Esophagus squamous epithelium (tissue), 5 donors: ENCODE measurements around the gene ARHGEF28. TPM values are rescaled to one million over a fixed set of nuclear protein-coding genes. Genes with fewer than 3 reads are reported as not detected.

ENCODE experiments used
- DNase-seq: peaks from one replicate; lab custom pipeline; 2025; lab: John Stamatoyannopoulos, UW
- H3K27ac ChIP-seq, 4 donors: fragments of 200-600 bp; sonication (generic); one replicate each; pipeline ENCODE4 v1.5.1; 2016 to 2019; ENCODE audit warnings: mild to moderate bottlenecking in 1 of 4
- H3K27me3 ChIP-seq, 4 donors: fragments of 200-600 bp; sonication (generic); 1 replicate in 3 of 4; 2 replicates in 1 of 4; pipeline versions ENCODE4 v1.5.1 to v1.6.0; 2017 to 2021; ENCODE audit warnings: antibody characterized with exemption in 1 of 4
- H3K36me3 ChIP-seq, 3 donors: fragments of 200-600 bp; sonication (generic); one replicate each; pipeline ENCODE4 v1.5.1; 2016 to 2019
- H3K4me1 ChIP-seq, 3 donors: fragments of 200-600 bp; sonication (generic); one replicate each; pipeline ENCODE4 v1.5.1; 2017 to 2019
- H3K4me3 ChIP-seq, 4 donors: fragments of 200-600 bp; sonication (generic); 1 replicate in 3 of 4; 2 replicates in 1 of 4; pipeline ENCODE4 v1.5.1; 2016 to 2019; ENCODE audit warnings: mild to moderate bottlenecking in 2 of 4, moderate library complexity in 1 of 4
- H3K9me3 ChIP-seq, 3 donors: fragments of 200-600 bp; sonication (generic); one replicate each; pipeline ENCODE4 v1.5.1; 2016 to 2019
- CTCF ChIP-seq, 6 experiments: fragments of 450-650 bp in 4 of 6; fragments of 200-600 bp in 2 of 6; sonication (generic) in 2 of 6; IDR thresholded peaks; one replicate each; pipeline ENCODE4 v1.5.1; 2016 to 2019; ENCODE audit warnings: antibody characterized with exemption in 6 of 6, mild to moderate bottlenecking in 4 of 6, moderate library complexity in 4 of 6
- POLR2A ChIP-seq, 4 donors: fragments of 450-650 bp; IDR thresholded peaks; one replicate each; pipeline ENCODE4 v1.6.1; 2017; ENCODE audit warnings: antibody characterized with exemption in 4 of 4, mild to moderate bottlenecking in 4 of 4, moderate library complexity in 3 of 4
- WGBS, 2 donors: methylation state at CpG; one replicate each; pipeline ENCODE4 v1.1.5; 2018; 5-methylcytosine and 5-hydroxymethylcytosine counted together
- intact Hi-C: fragments of 100-400 bp; cut with DNase I; formaldehyde crosslinking; loops from one replicate; pipeline ENCODE4 v1.15.0; 2022
- total RNA-seq, 4 donors: library from RNA; depleted of rRNA; stranded (reverse); fragments of >200 nt; gene quantifications; one replicate each; pipeline ENCODE4 v1.1.0, GENCODE V29; 2016
- donor health status: DM: yes; HTN: yes; CAD: no.

ARHGEF28 gene
- total RNA-seq, 4 donors from 2014 or later, result 9.2 to 34.3 (median 12.7) TPM

- Histone ChIP-seq H3K4me3 (no peak overlapping the region), H3K27me3 (no peaks in the 10 kb centered on the region), H3K36me3 (no peaks in the 10 kb centered on the region), H3K9me3 (no peaks in the 10 kb centered on the region), H3K27ac (no peak overlapping the region), H3K4me1 (peaks cover 0 to 19% (median 17%) of the 10 kb centered on the region in 3 donors)
- DNase-seq, result no peak
- 80 to 91% methylated on average over 4 of the region's 4 CpGs for WGBS, 2 donors
- TF ChIP-seq POLR2A (IDR thresholded peaks at IDR 0.05), result no peak
- TF ChIP-seq CTCF (IDR thresholded peaks at IDR 0.05), result no peak
- intact Hi-C loops, result no loop called here
Observed at GRCh38 chr5:73678322-73678740, 52.3 kb downstream of the ARHGEF28 start.

- no peaks in the 10 kb centered on the region for H3K27me3 ChIP-seq
- no peak overlapping the region for H3K27ac ChIP-seq
- no peaks in the 10 kb centered on the region for H3K36me3 ChIP-seq
- intact Hi-C loops, result no loop called here
- no peak overlapping the region for H3K4me3 ChIP-seq
- WGBS, 2 donors, result 90 to 93% methylated on average over 3 of the region's 3 CpGs
- no peak for DNase-seq
- no peak for TF ChIP-seq CTCF (IDR thresholded peaks at IDR 0.05)
- no peak for TF ChIP-seq POLR2A (IDR thresholded peaks at IDR 0.05)
- H3K9me3 ChIP-seq, result no peaks in the 10 kb centered on the region
- peaks cover 0 to 15% (median 13%) of the 10 kb centered on the region in 3 donors for H3K4me1 ChIP-seq
Observed at GRCh38 chr5:73678807-73679206, 52.8 kb downstream of the ARHGEF28 start.

- Histone ChIP-seq H3K27ac (no peak overlapping the region), H3K36me3 (no peaks in the 10 kb centered on the region), H3K4me1 (no peaks in the 10 kb centered on the region), H3K27me3 (no peaks in the 10 kb centered on the region), H3K4me3 (no peak overlapping the region), H3K9me3 (no peaks in the 10 kb centered on the region)
- WGBS, 2 donors, result 82 to 88% methylated on average over 1 of the region's 1 CpG
- intact Hi-C loops, result no loop called here
- TF ChIP-seq POLR2A (IDR thresholded peaks at IDR 0.05), result no peak
- TF ChIP-seq CTCF (IDR thresholded peaks at IDR 0.05), result no peak
- DNase-seq, result no peak
Observed at GRCh38 chr5:73682176-73682575, 56.2 kb downstream of the ARHGEF28 start.

- DNase-seq, result no peak
- Histone ChIP-seq H3K9me3 (no peaks in the 10 kb centered on the region), H3K27me3 (no peaks in the 10 kb centered on the region), H3K27ac (no peak overlapping the region), H3K4me1 (no peaks in the 10 kb centered on the region), H3K36me3 (no peaks in the 10 kb centered on the region), H3K4me3 (no peak overlapping the region)
- no peak for TF ChIP-seq POLR2A (IDR thresholded peaks at IDR 0.05)
- 88 to 93% methylated on average over 5 to 7 of the region's 7 CpGs for WGBS, 2 donors
- intact Hi-C loops, result no loop called here
Observed at GRCh38 chr5:73684691-73685090, 58.7 kb downstream of the ARHGEF28 start.

- H3K27ac ChIP-seq, result no peak overlapping the region
- H3K4me3 ChIP-seq, result no peak overlapping the region
- intact Hi-C loops, result no loop called here
- no peaks in the 10 kb centered on the region for H3K36me3 ChIP-seq
- no peaks in the 10 kb centered on the region for H3K9me3 ChIP-seq
- no peaks in the 10 kb centered on the region for H3K4me1 ChIP-seq
- H3K27me3 ChIP-seq, result no peaks in the 10 kb centered on the region
- 57 to 59% methylated on average over 1 of the region's 1 CpG for WGBS, 2 donors
- no peak for TF ChIP-seq CTCF (IDR thresholded peaks at IDR 0.05)
- TF ChIP-seq POLR2A (IDR thresholded peaks at IDR 0.05), result no peak
- DNase-seq, result no peak
Observed at GRCh38 chr5:73686912-73687311, 60.9 kb downstream of the ARHGEF28 start.

- H3K27me3 ChIP-seq, result no peaks in the 10 kb centered on the region
- TF ChIP-seq POLR2A (IDR thresholded peaks at IDR 0.05) (no peak), CTCF (IDR thresholded peaks at IDR 0.05) (no peak)
- peaks cover 0 to 4% (median 0%) of the 10 kb centered on the region in 3 donors for H3K4me1 ChIP-seq
- DNase-seq, result no peak
- no peak overlapping the region for H3K4me3 ChIP-seq
- intact Hi-C loops, result no loop called here
- no peaks in the 10 kb centered on the region for H3K36me3 ChIP-seq
- 86 to 94% methylated on average over 1 of the region's 1 CpG for WGBS, 2 donors
- H3K9me3 ChIP-seq, result no peaks in the 10 kb centered on the region
- H3K27ac ChIP-seq, result no peak overlapping the region
Observed at GRCh38 chr5:73687357-73687756, 61.4 kb downstream of the ARHGEF28 start.
